Sigmoid colon (tissue), 7 donors: ENCODE data around the gene COL1A2. TPM values are rescaled to one million over a fixed set of nuclear protein-coding genes. Genes with fewer than 3 reads are reported as not detected.

Experiments used
- DNase-seq: peaks from one replicate; pipeline ENCODE4 v3.0.0-alpha.2; 2019
- H3K27ac ChIP-seq, 4 donors: fragments of 200-600 bp; sonication (generic); one replicate each; pipeline ENCODE4 v1.5.1; 2016 to 2019; ENCODE audit warnings: mild to moderate bottlenecking in 1 of 4
- H3K27me3 ChIP-seq, 3 donors: fragments of 200-600 bp; sonication (generic); one replicate each; pipeline ENCODE4 v1.5.1; 2019; ENCODE audit warnings: mild to moderate bottlenecking in 1 of 3
- H3K36me3 ChIP-seq, 4 donors: fragments of 200-600 bp; sonication (generic); one replicate each; pipeline ENCODE4 v1.5.1; 2016 to 2019
- H3K4me1 ChIP-seq, 4 donors: fragments of 200-600 bp; sonication (generic); one replicate each; pipeline ENCODE4 v1.5.1; 2017 to 2019
- H3K4me3 ChIP-seq, 4 donors: fragments of 200-600 bp; sonication (generic); one replicate each; pipeline ENCODE4 v1.5.1; 2017 to 2019; ENCODE audit warnings: mild to moderate bottlenecking in 2 of 4, moderate library complexity in 1 of 4
- H3K9me3 ChIP-seq, 4 donors: fragments of 200-600 bp in 3 of 4; sonication (generic) in 3 of 4; one replicate each; pipeline versions ENCODE4 v1.5.1 to v1.6.1; 2013 to 2019
- CTCF ChIP-seq, 4 experiments: fragments of 450-650 bp in 3 of 4; fragments of 200-600 bp in 1 of 4; IDR thresholded peaks; one replicate each; pipeline ENCODE4 v1.5.1; 2016 to 2019; ENCODE audit warnings: antibody characterized with exemption in 4 of 4, mild to moderate bottlenecking in 3 of 4, moderate library complexity in 2 of 4
- EP300 ChIP-seq, 4 donors: sonication (generic); formaldehyde crosslinking; IDR thresholded peaks; one replicate each; pipeline ENCODE4 v1.6.1; 2017; ENCODE audit warnings: antibody characterized with exemption in 4 of 4
- POLR2A ChIP-seq, 2 donors: fragments of 450-650 bp; IDR thresholded peaks; one replicate each; pipeline ENCODE4 v1.6.1; 2016; ENCODE audit warnings: antibody characterized with exemption in 2 of 2, mild to moderate bottlenecking in 2 of 2, moderate library complexity in 2 of 2
- POLR2AphosphoS5 ChIP-seq, 4 donors: sonication (generic); formaldehyde crosslinking; IDR thresholded peaks; one replicate each; pipeline ENCODE4 v1.6.1; 2017; ENCODE audit warnings: antibody characterized with exemption in 4 of 4
- WGBS, 2 donors: extraction: QIAGEN DNeasy Blood & Tissue Kit; methylation state at CpG; one replicate each; pipeline ENCODE4 v1.1.7; 2013; 5-methylcytosine and 5-hydroxymethylcytosine counted together
- intact Hi-C: fragments of 100-400 bp; cut with DNase I; formaldehyde crosslinking; loops from one replicate; pipeline ENCODE4 v1.15.1; 2023
- polyA plus RNA-seq, 3 donors: library from polyadenylated mRNA; stranded (reverse); fragments of 200-250 nt; gene quantifications; one replicate each; pipeline ENCODE4 v1.2.3, GENCODE V29; 2013
- total RNA-seq, 4 donors: library from RNA; depleted of rRNA; stranded (reverse); fragments of >200 nt; gene quantifications; one replicate each; pipeline ENCODE4 v1.1.0, GENCODE V29; 2016
- donor health status: healthy with polysubstance abuse.
- donor health status: Bipolar disorder and iron deficiency.
- donor health status: healthy.

COL1A2 gene
- total and polyA plus RNA-seq, 7 donors = 12.3 to 1,047 (median 104) TPM

DNA sequence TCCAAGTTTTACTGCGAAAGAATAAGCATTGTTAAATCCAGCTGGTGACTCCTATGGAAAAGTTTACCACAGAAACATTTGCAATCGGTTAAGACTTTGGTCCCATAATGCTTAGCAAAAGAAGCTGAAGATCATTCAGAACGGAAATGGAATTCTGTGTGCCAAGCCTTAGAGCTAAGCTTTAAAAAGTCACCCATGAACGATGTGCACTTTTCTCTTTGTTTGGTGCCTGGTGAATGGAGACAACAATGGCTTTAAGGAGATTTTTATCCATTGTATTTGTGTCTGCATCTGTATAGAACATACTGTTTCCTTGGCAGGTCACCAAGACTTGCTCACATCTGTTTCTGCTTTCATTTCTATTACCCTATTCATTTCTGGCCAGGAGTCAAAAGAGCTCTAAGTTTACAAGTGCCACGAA lies 26.3 kb upstream of the COL1A2 start:
- no peak for DNase-seq
- peak overlapping the region in 2 of 4 donors; percentile 20 to 29 for H3K4me3 ChIP-seq
- H3K36me3 ChIP-seq = no peaks in the 10 kb centered on the region
- no peaks in the 10 kb centered on the region for H3K27me3 ChIP-seq
- 12 to 39% methylated on average over 5 of the region's 5 CpGs for WGBS, 2 donors
- H3K27ac ChIP-seq = peak overlapping the region; percentile 79 to 84 (median 81)
- intact Hi-C loops = no loop called here
- peaks cover 0 to 3% (median 0%) of the 10 kb centered on the region in 4 donors for H3K9me3 ChIP-seq
- H3K4me1 ChIP-seq = peaks cover 0 to 47% (median 27%) of the 10 kb centered on the region in 4 donors
- TF ChIP-seq CTCF (IDR thresholded peaks at IDR 0.05) (no peak), EP300 (IDR thresholded peaks at IDR 0.05) (peak in 1 of 4 donors; percentile 43), POLR2A (IDR thresholded peaks at IDR 0.05) (no peak), POLR2AphosphoS5 (IDR thresholded peaks at IDR 0.05) (peak in 2 of 4 donors; percentile 59 to 61)

DNA sequence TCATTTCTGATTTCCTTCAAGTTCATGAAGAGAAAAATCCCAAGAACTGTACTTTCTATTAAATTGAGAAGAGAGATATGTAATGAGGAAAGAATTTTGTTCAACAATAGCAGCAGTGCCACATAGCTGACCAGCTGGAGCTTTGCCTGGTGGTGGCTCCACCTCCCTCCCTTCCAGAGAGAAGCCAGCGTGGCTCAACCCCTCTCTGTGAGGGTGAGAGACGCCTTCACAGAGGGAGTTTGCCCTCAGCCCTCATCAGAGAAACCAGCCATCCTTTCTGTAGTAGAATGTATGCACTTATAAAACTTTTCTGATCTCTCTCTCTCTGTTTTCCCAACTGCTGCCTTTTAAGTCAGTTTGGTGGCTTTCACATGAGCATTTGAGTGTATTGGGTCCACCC lies 20.5 kb upstream of the COL1A2 start:
- Histone ChIP-seq H3K4me3 (peak overlapping the region in 3 of 4 donors; percentile 24 to 35 (median 29)), H3K27ac (peak overlapping the region; percentile 86 to 95 (median 86)), H3K4me1 (peaks cover 0 to 60% (median 39%) of the 10 kb centered on the region in 4 donors), H3K9me3 (no peaks in the 10 kb centered on the region), H3K36me3 (no peaks in the 10 kb centered on the region), H3K27me3 (no peaks in the 10 kb centered on the region)
- TF ChIP-seq POLR2AphosphoS5 (IDR thresholded peaks at IDR 0.05) (peak; percentile 69 to 91 (median 89)), CTCF (IDR thresholded peaks at IDR 0.05) (no peak), POLR2A (IDR thresholded peaks at IDR 0.05) (peak; percentile 75 to 86), EP300 (IDR thresholded peaks at IDR 0.05) (no peak)
- intact Hi-C loops = loop anchor here (1.0 to 2.0 kb wide), 2 partner anchors 21 to 77 kb away; no protein-coding TSS in a partner anchor
- peak; percentile 94 for DNase-seq
- 7 to 48% methylated on average over 2 of the region's 2 CpGs for WGBS, 2 donors

DNA sequence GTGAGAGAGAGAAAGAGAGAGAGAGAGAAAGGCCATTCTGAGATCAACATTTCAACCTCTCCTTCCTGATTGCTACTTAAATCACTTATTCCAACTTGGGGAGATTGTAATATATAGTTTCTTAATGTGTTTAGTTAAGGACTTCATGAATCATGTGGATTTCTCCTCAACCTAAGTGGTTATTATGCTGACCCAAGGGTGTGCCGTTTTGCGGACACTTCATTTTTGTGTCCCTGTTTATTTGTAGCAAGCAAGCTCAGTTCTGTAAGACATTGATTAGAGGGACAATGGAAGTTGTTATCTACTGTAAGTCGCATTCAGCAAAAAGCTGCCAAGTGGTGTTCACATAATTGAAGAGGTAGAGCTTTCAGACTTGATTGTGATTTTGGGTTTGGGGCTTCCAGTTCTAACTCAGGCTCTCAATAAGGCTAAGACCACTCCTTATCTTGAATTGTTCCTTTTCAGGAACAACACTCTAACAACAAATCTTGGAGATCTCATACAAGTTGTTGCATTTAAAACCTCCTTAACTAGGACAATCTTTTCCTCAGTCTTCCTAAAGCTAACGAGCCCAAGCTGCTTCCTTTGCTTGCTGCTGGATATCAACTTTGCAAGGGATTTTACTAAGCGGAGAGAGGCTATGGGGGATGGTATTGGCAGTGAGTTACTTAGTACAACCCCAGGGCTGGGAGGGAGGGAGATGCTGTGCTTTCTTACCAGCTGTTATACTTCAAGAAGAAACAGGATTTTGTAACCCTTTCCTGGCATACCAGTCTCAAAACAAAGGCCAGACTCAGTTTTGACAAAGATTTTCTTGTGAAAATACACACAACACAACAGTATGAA lies 19.8 kb upstream of the COL1A2 start:
- H3K27ac ChIP-seq = peak overlapping the region; percentile 86 to 95 (median 86)
- H3K4me3 ChIP-seq = peak overlapping the region in 3 of 4 donors; percentile 24 to 35 (median 29)
- H3K4me1 ChIP-seq = peaks cover 0 to 53% (median 35%) of the 10 kb centered on the region in 4 donors
- WGBS, 2 donors = 55 to 60% methylated on average over 5 of the region's 5 CpGs
- H3K36me3 ChIP-seq = no peaks in the 10 kb centered on the region
- intact Hi-C loops = loop anchor here (1.0 to 2.0 kb wide), 2 partner anchors 20 to 78 kb away; no protein-coding TSS in a partner anchor
- DNase-seq = peak; percentile 94
- TF ChIP-seq POLR2A (IDR thresholded peaks at IDR 0.05) = peak in 1 of 2 donors; percentile 15
- TF ChIP-seq CTCF (IDR thresholded peaks at IDR 0.05) = no peak
- TF ChIP-seq POLR2AphosphoS5 (IDR thresholded peaks at IDR 0.05) = peak; percentile 52 to 87 (median 83)
- TF ChIP-seq EP300 (IDR thresholded peaks at IDR 0.05) = no peak
- H3K27me3 ChIP-seq = no peaks in the 10 kb centered on the region
- H3K9me3 ChIP-seq = no peaks in the 10 kb centered on the region

DNA sequence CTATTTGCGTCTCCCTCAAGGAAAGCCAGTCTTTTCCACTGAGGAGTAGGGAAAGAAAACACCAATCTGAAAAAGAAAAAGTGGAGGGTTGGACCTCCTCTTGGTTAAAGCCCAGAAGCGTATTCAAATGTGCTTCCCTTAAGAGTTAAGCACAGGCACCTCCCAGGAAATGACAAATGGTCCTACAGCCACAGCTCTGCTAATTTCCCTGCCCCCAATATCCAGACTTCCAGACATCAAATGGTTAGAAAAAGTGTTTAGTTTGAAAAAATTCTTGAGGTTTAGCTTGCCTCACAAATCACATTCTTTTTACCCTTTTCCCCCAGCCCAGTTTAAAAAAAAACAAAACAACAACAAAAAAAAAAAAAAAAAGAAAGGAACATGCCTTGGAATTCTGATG lies 19.0 kb upstream of the COL1A2 start:
- peak; percentile 69 for DNase-seq
- peak overlapping the region; percentile 86 to 95 (median 86) for H3K27ac ChIP-seq
- no peaks in the 10 kb centered on the region for H3K27me3 ChIP-seq
- peaks cover 0 to 53% (median 35%) of the 10 kb centered on the region in 4 donors for H3K4me1 ChIP-seq
- TF ChIP-seq CTCF (IDR thresholded peaks at IDR 0.05) (no peak), POLR2AphosphoS5 (IDR thresholded peaks at IDR 0.05) (peak in 1 of 4 donors; percentile 3), EP300 (IDR thresholded peaks at IDR 0.05) (peak in 1 of 4 donors; percentile 18), POLR2A (IDR thresholded peaks at IDR 0.05) (no peak)
- 63 to 67% methylated on average over 2 of the region's 2 CpGs for WGBS, 2 donors
- H3K4me3 ChIP-seq = peak overlapping the region in 3 of 4 donors; percentile 24 to 35 (median 29)
- no peaks in the 10 kb centered on the region for H3K9me3 ChIP-seq
- H3K36me3 ChIP-seq = no peaks in the 10 kb centered on the region
- intact Hi-C loops = loop anchor here (2.0 kb wide), 1 partner anchor 79 kb away; no protein-coding TSS in a partner anchor
